Lower leg skin (tissue), 4 donors: ENCODE measurements around the gene EFCAB5. TPM values are rescaled to one million over a fixed set of nuclear protein-coding genes. Genes with fewer than 3 reads are reported as not detected.

Source experiments
- DNase-seq, 2 donors: peaks; one replicate each; pipeline ENCODE4 v3.0.0-alpha.2; 2019; ENCODE audit warnings: low spot score in 2 of 2
- H3K4me3 ChIP-seq: fragments of 200-600 bp; sonication (generic); 2 replicates; pipeline ENCODE4 v1.5.1; 2017; ENCODE audit warnings: mild to moderate bottlenecking, low read depth; ENCODE audit not compliant: poor library complexity, severe bottlenecking
- CTCF ChIP-seq, 3 donors: fragments of 450-650 bp; IDR thresholded peaks; one replicate each; pipeline ENCODE4 v1.5.1; 2016; ENCODE audit warnings: antibody characterized with exemption in 3 of 3, mild to moderate bottlenecking in 3 of 3, moderate library complexity in 2 of 3
- POLR2A ChIP-seq, 2 donors: fragments of 450-650 bp; IDR thresholded peaks; one replicate each; pipeline ENCODE4 v1.6.1; 2016 to 2017; ENCODE audit warnings: antibody characterized with exemption in 2 of 2, mild to moderate bottlenecking in 1 of 2, moderate library complexity in 1 of 2
- WGBS, 2 donors: methylation state at CpG; one replicate each; pipeline ENCODE4 v1.1.5; 2018; 5-methylcytosine and 5-hydroxymethylcytosine counted together
- intact Hi-C: fragments of 100-400 bp; cut with DNase I; formaldehyde crosslinking; loops from one replicate; pipeline ENCODE4 v1.15.0; 2023; ENCODE audit warnings: low total_unique reads
- microRNA counts, 2 donors: library from miRNA; unstranded; fragments of <30 nt; microRNA quantifications; one replicate each; lab custom pipeline; 2016
- microRNA-seq, 2 donors: library from miRNA; unstranded; fragments of <30 nt; microRNA quantifications; one replicate each; pipeline ENCODE4, GENCODE V29; 2016; ENCODE audit warnings: borderline replicate concordance in 2 of 2, borderline number of aligned reads in 1 of 2
- total RNA-seq, 4 donors: library from RNA; depleted of rRNA; stranded (reverse); fragments of >200 nt; gene quantifications; one replicate each; pipeline ENCODE4 v1.1.0, GENCODE V29; 2016

EFCAB5 gene
- total RNA-seq, 4 donors from 2014 or later = 0.46 to 1.0 (median 0.68) TPM

- TF ChIP-seq POLR2A (IDR thresholded peaks at IDR 0.05) (no peak), CTCF (IDR thresholded peaks at IDR 0.05) (no peak)
- no peak for DNase-seq
- WGBS, 2 donors = 94 to 98% methylated on average over 2 of the region's 2 CpGs
- intact Hi-C loops = no loop called here
- no peak overlapping the region for H3K4me3 ChIP-seq
Observed at GRCh38 chr17:30155389-30155788, 214.0 kb downstream of the EFCAB5 start.

MicroRNAs encoded within 50 kb of the gene (microRNA counts, 767-probe panel; counts per million panel counts)
- microRNA hsa-miR-3184-5p (lab: Ali Mortazavi, UCI) (0 to 358 counts per million in 2 donors), microRNA hsa-miR-423-3p (lab: Ali Mortazavi, UCI) (0 to 358 counts per million in 2 donors), microRNA hsa-miR-423-5p (lab: Ali Mortazavi, UCI) (6,469 to 8,834 counts per million in 2 donors)

Small RNAs within 50 kb of the gene (microRNA-seq; reads per million reads assigned to microRNA genes)
- 0 reads per million in 2 donors for gene MIR423

Other genes starting within 250 kb of the EFCAB5 start
- 10 to 100 TPM in 3 of 4 donors, 1 to 10 TPM in 1; 10.0 to 20.3 (median 15.3) TPM for gene SSH2, start 11.4 kb upstream of the EFCAB5 start, total RNA-seq
- gene NSRP1, start 175.2 kb downstream of the EFCAB5 start, total RNA-seq = 10 to 100 TPM in 3 of 4 donors, 1 to 10 TPM in 1; 7.4 to 23.8 (median 17.8) TPM